GM10847 (cell line): ENCODE data around the gene PRR19.

Experiments used
- POLR2A ChIP-seq: IDR thresholded peaks from 2 replicates; pipeline ENCODE4 v1.6.1; 2011; ENCODE audit not compliant: insufficient read length; ENCODE audit errors: extremely low read depth

Gene PRR19

GRCh38 chr19:42269478-42270345 lies 32.2 kb upstream of the PRR19 start:
- no peak for TF ChIP-seq POLR2A

DNA sequence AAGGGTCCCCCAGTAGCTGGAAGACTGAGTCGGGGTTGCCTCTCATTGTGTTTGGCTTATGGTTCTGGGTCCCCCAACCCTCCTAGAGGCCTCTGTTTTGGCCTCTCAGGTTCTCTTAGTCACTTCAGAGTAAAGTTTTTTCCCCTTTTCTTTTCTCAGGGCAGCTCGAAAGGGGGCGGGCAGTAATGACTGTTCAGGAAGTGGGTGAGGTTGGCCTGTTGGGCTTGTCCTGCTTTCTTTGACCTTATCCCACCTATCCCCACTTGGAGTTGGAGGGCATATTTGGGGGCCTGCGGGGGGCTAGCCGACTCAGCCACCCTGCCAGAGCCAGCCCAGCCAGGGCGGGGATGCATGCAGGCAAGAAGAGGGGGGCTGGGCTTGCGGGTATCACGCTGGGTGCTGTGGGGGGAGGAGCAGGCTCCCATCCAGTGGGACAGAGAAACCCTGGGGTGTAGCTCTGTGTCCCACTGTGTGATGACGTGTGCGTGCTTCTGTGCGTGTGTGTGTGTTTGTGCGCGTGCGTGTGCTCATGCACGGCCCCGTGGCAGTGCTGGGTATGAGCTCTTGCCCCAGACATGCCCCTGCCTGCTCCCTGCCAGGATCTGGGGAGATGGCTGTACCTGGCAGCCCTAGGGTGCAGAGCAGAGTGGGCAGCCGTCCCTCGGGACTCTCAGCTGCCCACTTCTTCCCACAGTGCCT lies 31.4 kb upstream of the PRR19 start:
- peak; percentile 47 for TF ChIP-seq POLR2A

DNA sequence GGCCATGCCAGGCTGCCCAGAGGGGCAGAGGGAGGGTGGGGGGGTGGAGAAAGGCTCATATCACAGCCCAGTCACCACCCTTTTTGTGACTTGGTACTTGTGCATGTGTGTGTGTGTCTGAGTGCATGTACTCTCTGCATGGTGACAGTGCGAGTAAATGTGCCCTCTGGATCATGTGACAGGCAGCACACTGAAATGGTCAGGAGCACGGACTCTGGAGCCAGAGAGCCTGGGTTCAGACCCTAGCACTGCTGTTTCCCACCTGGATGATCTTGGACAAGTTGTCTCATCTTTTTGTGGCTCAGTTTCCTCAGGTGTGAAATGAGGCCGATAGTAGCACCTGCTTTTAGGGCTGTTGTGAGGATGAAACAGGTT lies 30.9 kb upstream of the PRR19 start:
- no peak for TF ChIP-seq POLR2A

- TF ChIP-seq POLR2A, result no peak
Measured at GRCh38 chr19:42271861-42272534, 29.9 kb upstream of the PRR19 start.

- no peak for TF ChIP-seq POLR2A
Measured at GRCh38 chr19:42272535-42272897, 29.4 kb upstream of the PRR19 start.

DNA sequence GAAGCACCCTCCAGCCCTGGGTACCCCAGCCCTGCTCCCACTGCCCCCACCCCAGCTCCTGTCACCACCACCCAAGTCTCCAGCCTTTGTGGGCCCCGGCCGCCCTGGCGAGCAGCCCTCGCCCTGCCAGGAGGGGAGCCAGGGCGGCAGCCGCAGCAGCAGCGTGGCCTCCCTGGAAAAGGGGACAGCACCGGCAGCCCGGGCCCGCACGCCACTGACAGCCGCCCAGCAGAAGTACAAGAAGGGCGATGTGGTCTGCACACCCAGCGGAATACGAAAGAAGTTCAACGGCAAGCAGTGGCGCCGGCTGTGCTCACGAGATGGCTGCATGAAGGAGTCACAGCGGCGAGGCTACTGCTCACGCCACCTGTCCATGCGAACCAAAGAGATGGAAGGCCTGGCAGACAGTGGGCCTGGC lies 28.9 kb upstream of the PRR19 start:
- TF ChIP-seq POLR2A, result no peak

- no peak for TF ChIP-seq POLR2A
Measured at GRCh38 chr19:42273407-42274064, 28.4 kb upstream of the PRR19 start.

GRCh38 chr19:42274065-42274682 lies 27.8 kb upstream of the PRR19 start:
- TF ChIP-seq POLR2A, result no peak

- no peak for TF ChIP-seq POLR2A
Measured at GRCh38 chr19:42275103-42275502, 26.8 kb upstream of the PRR19 start.

DNA sequence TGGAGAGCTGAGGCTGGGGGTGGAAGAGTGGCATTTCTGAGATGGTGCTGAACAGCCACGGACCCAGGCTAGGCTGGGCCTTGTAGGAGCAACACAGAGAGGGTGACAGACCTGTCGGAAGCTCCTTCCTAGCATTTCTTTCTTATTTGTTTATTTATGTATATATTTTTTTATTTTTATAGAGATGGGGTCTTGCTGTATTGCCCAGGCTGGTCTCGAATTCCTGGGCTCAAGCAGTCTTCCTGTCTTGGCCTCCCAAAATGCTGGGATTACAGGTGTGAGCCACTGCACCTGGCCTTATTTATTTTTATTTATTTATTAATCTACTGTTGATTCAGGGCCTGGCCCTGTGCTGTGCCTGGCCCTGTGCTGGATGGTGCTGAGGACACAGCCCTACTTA lies 26.4 kb upstream of the PRR19 start:
- TF ChIP-seq POLR2A, result no peak

- TF ChIP-seq POLR2A, result no peak
Measured at GRCh38 chr19:42276284-42276683, 25.6 kb upstream of the PRR19 start.

DNA sequence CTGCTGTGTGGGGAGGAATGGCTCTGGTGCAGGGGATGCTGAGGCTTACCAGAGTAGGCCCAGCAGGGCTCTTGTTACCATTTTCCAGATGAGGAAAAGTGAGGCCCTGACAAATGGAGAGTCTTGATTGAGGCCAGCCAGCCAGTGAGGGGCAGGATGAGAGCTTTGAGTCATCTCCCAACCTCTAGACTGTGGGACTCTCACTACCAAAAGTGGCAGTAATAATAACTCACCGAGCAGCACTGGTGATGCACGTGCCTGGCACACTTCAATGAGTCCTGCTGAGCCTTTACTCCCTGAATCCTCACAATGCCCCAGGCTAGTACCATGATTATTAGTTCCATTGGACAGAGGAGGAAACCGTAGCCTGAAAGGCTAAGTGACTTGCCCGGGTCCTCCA lies 25.1 kb upstream of the PRR19 start:
- no peak for TF ChIP-seq POLR2A

GRCh38 chr19:42277821-42278451 lies 24.0 kb upstream of the PRR19 start:
- no peak for TF ChIP-seq POLR2A

DNA sequence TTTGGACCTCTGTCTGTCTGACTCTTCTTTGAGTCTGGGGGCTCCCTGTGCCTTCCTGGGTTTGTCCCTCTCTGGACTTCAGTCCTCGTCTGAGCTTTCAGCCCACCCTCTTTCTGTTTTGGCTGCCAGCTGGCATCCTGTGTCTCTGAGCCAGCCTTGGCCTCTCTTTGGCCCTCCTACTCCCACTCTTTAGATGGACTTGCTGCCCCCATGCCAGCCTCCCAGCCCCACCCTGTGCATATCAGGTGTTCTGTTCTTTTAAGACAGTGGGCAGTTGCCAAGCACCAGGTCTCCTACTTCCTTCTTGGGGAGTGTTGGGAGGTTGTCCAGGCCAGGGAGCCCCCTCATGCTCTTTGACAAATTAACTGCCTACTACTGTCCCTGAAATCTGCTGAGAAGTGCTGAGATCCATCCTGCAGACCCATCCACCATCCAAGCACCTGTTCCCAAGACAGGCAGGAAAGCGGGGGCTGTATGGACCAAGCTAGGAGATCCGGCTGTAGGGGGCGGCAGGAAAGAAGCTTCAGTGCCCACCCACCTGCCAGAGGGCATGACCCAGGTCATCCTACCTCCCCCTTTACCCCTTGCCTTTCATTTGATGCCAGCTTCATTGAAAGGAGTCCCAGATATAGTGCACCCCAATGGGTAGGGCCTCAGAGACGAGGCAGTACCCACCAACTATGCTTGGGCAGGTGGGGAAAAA lies 23.3 kb upstream of the PRR19 start:
- no peak for TF ChIP-seq POLR2A
